Effector CD8-positive, alpha-beta T cell (primary cell): ENCODE data around the gene RPS2.
"Not testable (repeated sequence)": the region's sequence is repeated elsewhere in the genome, so short reads cannot be mapped to it uniquely, and the experiment has no call there.

Source experiments
- DNase-seq: peaks from one replicate; lab custom pipeline; 2025; lab: John Stamatoyannopoulos, UW
- total RNA-seq, 4 experiments: gene quantifications; one replicate each; lab custom pipeline; 2026; lab: John Stamatoyannopoulos, UW

Gene RPS2
- total RNA-seq = 742 to 1,309 (median 873) reads per million in 4 experiments

DNA sequence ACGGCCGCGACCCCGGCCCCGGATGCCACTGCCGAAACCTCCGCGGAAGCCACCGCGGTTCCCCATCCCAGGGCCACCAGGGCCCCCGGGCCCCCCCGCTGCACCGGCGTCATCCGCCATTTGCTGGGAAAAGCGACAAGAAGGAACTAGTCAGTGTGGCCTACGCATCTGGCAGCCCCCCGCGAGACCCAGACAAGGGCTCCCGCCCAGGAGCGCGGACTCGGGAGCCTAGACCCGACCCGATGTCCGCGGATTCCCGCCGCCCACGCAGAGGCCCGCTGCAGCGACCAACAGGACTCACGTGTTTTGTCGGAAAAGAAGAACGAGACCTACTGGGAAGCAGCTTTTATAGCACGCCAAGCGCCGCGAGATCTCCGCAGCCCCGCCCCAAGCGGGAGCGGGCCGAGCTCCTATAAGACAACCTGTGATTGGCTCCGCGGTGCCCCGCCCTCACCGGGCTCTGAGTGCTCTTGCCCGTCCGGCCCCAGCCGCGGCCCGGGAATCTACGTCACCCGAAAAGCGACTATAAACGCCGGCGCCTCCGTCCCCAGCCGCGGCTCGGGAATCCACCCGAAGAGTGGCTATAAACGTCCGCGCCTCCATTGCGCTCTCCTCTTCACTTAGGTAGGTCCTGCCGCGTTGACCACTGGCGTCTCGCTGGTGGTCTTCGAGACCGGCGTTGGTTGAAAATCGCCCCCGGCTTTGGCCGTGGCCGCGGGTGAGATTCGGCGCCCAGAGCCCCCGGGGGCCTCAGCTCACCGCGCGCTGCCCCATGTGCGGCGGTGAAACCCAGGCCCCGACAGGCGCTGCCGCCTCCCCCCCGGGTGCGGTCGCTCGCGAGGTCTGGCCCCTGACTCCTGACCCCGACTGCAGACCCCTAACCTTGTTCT, at the start of gene RPS2:
RPS2 (minus strand) TSS at position 321 of the 890 bp plus-strand sequence; CDS start at position 120, 201 bp downstream.
- DNase-seq = peak; percentile 99

DNA sequence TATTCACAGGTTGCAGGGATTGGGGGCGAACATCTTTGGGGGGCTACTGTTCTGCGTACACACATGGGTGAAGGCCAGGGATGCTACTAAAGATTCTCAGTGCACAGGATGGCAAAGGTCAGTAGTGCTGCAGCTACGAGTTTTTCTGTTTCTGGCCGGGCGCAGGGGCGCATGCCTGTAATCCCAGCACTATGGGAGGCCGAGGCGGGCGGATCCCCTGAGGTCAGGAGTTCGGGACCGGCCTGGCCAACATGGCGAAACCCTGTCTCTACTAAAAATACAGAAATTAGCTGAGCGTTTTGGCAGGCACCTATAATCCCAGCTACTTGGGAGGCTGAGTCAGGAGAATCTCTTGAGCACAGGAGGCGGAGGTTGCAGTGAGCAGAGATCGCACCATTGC, 48.9 kb upstream of the RPS2 start:
- DNase-seq = no peak

GRCh38 chr16:2011726-2012125, 47.1 kb upstream of the RPS2 start:
- DNase-seq = not testable (repeated sequence)

DNA sequence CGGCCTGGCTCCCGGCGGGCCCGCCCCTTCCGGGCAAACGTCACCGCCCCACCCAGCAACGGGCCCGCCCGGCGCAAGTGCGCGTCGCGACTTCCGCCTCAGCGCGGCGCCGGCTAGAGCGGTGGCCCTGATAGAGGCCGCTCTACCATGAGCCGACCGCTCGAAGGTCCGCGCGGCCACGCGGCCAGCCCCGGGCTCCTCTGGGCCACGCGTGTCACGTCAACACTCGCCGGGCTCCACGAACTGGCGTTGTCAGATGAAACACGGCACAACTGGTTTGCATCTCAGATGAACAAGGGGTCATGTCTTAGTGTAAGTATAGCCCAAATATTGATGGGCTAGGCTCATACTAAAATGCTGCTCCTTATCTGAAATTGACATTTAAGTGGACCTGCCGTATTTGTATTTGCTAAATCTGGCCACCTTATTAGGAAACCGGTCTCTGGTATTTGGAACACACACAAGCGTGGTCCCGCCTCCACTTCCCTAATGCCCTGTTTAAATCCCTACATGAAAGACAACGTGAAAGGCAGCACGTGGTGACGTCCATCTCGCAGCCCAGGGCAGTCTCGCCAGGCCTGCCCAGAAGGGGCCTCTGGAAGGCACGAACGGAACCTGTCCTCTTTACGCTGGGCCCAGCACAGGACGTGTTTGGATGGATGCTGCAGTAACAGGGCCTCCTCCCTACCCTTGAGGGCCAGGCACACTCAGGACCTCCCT, 45.3 kb upstream of the RPS2 start, which contains the start of gene ZNF598:
ZNF598 (minus strand) TSS at position 31 of the 720 bp plus-strand sequence.
- DNase-seq = peak; percentile 57

DNA sequence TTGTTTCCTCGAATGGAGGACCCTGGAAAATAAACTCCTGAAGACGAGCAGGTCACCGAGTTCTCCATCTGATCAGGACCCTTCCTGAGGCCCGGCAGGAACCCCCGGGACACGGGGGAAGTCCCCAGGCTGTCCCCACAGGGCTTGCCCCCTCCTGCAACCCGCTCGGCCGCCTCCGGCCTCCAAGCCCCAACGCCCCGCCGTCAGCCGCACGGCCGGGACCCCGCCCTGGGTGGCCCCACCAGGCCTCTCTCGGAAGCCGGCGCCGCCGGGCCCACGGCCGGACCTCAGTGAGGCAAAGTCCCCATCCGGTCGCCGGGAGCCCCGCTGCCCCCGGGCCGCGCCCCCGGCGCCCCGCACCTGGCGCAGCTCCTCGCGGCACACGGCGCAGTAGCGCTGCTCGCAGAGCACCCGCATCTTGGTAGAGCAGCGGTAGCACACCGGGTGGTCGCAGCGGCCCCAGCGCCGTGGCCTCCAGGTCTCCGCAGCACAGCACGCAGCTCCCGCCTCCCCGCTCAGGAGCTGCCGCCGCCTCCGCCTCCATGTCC, 44.6 kb upstream of the RPS2 start:
- DNase-seq = no peak

GRCh38 chr16:2008631-2009163, 44.1 kb upstream of the RPS2 start:
- DNase-seq = peak; percentile 21

- DNase-seq = no peak
Observed at GRCh38 chr16:2008009-2008526, 43.4 kb upstream of the RPS2 start.

- no peak for DNase-seq
Observed at GRCh38 chr16:2007081-2007836, 42.6 kb upstream of the RPS2 start.

DNA sequence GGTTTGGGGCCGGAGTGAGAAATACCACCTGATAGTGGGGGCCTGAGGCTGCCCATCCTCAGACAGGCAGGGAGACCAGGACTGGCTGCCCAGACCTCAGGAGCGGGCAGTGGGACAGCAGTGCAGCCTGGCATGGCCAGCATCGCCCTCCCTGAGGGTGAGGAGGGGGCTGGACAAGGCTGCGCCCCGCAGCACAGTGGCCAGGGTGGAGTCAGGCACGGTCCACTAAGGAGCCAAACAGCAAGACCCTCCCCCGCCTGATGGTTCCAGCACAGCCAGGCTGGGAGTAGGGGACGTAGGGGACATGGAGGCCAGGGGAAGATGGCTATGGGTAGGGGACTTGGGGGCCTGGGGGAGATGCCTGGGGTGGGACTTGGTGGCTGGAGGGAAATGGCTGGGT, 41.7 kb upstream of the RPS2 start:
- no peak for DNase-seq

- no peak for DNase-seq
Observed at GRCh38 chr16:2005646-2006045, 41.0 kb upstream of the RPS2 start.

- DNase-seq = no peak
Observed at GRCh38 chr16:2004795-2005517, 40.3 kb upstream of the RPS2 start.

- DNase-seq = peak; percentile 72
Observed at GRCh38 chr16:2003827-2004641, 39.4 kb upstream of the RPS2 start.

GRCh38 chr16:2003231-2003826, 38.7 kb upstream of the RPS2 start:
- DNase-seq = no peak

- no peak for DNase-seq
Observed at GRCh38 chr16:2002406-2003230, 38.0 kb upstream of the RPS2 start.

DNA sequence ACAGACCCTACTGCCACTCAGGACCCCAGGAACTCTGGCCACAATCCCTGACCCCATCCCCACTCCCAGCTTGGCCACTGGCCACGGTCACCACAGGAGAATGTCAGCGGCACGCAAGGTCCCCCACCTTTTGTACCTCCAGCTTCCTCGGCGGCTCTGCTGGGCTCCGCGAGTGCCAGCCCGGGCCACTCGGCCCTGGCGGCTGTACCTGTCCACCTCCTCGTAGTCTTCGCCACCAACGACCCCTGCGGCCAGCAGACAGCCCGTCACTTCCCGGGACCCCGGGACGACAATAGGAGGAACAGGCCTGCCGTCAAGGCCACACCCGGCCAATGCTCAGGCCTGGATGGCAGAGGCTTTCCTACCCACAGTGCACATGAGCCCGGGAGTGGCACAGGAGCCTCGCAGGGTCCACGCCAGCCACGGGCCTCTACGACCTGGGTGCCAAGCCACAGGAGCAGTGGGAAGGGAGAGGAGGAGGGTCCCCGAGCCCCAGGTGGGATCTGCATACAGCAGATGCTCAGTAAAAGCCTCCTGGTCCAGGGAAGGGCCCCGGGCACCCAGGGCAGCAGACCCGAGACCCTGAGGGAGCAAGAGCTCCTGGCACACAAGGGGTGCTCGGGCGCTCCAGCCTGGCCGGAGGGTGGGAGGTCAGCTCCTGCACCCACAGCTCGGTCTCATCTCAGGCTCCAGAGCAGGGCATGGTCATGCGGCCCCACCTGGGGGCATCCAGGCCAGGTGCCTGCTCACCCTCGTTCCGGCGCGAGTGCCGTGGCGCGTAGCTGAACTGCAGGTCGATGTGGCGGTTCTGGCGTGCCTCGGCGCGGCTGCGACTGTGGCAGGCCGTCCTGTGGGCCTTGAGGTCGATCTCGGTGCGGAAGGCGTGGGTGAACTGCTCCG, 37.1 kb upstream of the RPS2 start:
- no peak for DNase-seq

- no peak for DNase-seq
Observed at GRCh38 chr16:2001035-2001434, 36.4 kb upstream of the RPS2 start.

DNA sequence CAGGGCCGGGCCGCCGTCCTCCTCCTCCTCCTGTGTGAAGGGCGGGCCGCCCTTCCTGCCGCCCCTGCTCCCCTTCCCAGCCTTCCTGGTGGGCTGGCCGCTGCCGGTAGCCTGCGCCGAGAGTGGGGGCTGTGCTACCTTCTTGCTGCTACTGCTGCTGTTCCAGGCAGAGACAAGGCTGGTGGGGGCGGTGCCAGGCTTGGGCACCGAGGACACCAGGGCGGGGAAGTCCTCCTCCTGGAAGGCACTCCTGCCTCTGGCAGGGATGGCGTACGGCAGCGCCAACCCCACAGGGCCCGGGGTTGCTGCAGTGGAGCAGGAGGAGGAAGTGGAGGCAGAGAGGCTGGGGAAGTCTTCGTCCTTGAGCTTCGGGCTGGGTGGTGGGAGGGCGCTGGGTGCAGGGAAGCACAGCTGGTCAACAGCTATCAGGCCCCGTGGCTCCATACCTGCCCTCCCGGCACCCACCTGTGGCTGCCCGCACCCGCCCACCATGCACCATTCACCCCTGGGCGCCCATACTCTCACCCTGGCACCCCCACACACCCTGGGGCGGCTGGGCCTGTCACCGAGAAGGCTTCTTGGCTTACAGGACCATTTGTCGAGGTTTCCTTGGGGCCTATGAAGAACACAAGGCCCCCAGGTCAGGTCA, 35.4 kb upstream of the RPS2 start:
- no peak for DNase-seq
